Left lung (tissue), 10 donors: ENCODE results near the gene PRR5. TPM values are rescaled to one million over a fixed set of nuclear protein-coding genes. Genes with fewer than 3 reads are reported as not detected.

Experiments
- ATAC-seq: fragments of 200-7000 bp; cut with Tn5 transposase; one replicate; pipeline ENCODE4 v1.9.1; 2020; ENCODE audit warnings: moderate library complexity
- DNase-seq, 4 donors: peaks; one replicate each; pipeline ENCODE4 v3.0.0-alpha.2; 2013 to 2020
- H3K27ac ChIP-seq, 2 donors: fragments of 200-600 bp; sonication (generic) in 1 of 2; one replicate each; pipeline versions ENCODE4 v1.5.0 to v1.8.0; 2020 to 2021
- H3K27me3 ChIP-seq, 2 donors: fragments of 200-600 bp; sonication (generic) in 1 of 2; one replicate each; pipeline versions ENCODE4 v1.5.0 to v1.8.0; 2020 to 2021
- H3K36me3 ChIP-seq, 2 donors: fragments of 200-600 bp; sonication (generic) in 1 of 2; one replicate each; pipeline versions ENCODE4 v1.5.0 to v1.8.0; 2020 to 2021
- H3K4me1 ChIP-seq, 2 donors: fragments of 200-600 bp; one replicate each; pipeline ENCODE4 v1.8.0; 2021
- H3K4me3 ChIP-seq, 2 donors: fragments of 200-600 bp; sonication (generic) in 1 of 2; one replicate each; pipeline versions ENCODE4 v1.5.0 to v1.8.0; 2020 to 2021; ENCODE audit warnings: mild to moderate bottlenecking in 1 of 2
- H3K9me3 ChIP-seq, 2 donors: fragments of 200-600 bp; sonication (generic) in 1 of 2; one replicate each; pipeline versions ENCODE4 v1.5.0 to v1.8.0; 2020 to 2021
- intact Hi-C, 2 donors: fragments of 100-400 bp; cut with DNase I; formaldehyde crosslinking; loops; one replicate each; pipeline versions ENCODE4 v1.11.2 to v1.14.2; 2022
- polyA plus RNA-seq, 6 donors: library from polyadenylated mRNA; unstranded; fragments of 120-200 nt; gene quantifications; one replicate each; pipeline ENCODE4 v1.2.1, GENCODE V29; 2013; ENCODE audit not compliant: insufficient read length in 6 of 6
- total RNA-seq, 2 donors: library from RNA; stranded (reverse); fragmentation: NEBNext Ultra II Directional; extraction: Animal tissue kit (Norgen Biotek cat#: 25700); gene quantifications; one replicate each; pipeline ENCODE4 v1.2.1, GENCODE V29; 2021
- TF ChIP-seq, protein P1 (sequence below), 2 donors: fragments of 200-600 bp; sonication (generic) in 1 of 2; IDR thresholded peaks; one replicate each; pipeline versions ENCODE4 v1.5.0 to v1.8.0; 2021; ENCODE audit warnings: antibody characterized with exemption in 2 of 2
- donor health status: DM: no; HTN: yes; CAD: no.
- donor health status: DM: no; HTN: no; CAD: no.

PRR5 gene
- total and polyA plus RNA-seq, 8 donors = 7.1 to 24.6 (median 20.0) TPM

DNA sequence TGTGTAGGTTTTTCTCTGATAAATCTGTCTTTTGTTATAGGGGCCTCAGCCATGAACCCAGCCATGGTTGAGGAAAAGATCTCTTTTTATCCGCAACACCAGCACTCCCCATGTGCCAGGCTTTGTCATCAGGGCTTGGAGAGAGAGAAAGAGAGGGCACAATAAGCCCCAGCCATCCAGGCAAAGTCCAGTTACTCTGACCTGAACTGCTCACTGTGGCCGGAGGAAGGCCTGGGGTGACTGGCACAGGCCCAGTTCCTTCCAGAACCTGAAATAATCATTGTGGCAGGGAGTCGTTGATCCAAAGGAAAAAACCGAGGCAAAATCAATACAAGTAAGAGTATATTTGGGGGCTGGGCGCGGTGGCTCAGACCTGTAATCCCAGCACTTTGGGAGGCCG is 46.5 kb downstream of the PRR5 start:
- TF ChIP-seq, protein P1, sequence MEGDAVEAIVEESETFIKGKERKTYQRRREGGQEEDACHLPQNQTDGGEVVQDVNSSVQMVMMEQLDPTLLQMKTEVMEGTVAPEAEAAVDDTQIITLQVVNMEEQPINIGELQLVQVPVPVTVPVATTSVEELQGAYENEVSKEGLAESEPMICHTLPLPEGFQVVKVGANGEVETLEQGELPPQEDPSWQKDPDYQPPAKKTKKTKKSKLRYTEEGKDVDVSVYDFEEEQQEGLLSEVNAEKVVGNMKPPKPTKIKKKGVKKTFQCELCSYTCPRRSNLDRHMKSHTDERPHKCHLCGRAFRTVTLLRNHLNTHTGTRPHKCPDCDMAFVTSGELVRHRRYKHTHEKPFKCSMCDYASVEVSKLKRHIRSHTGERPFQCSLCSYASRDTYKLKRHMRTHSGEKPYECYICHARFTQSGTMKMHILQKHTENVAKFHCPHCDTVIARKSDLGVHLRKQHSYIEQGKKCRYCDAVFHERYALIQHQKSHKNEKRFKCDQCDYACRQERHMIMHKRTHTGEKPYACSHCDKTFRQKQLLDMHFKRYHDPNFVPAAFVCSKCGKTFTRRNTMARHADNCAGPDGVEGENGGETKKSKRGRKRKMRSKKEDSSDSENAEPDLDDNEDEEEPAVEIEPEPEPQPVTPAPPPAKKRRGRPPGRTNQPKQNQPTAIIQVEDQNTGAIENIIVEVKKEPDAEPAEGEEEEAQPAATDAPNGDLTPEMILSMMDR (IDR thresholded peaks at IDR 0.05) = no peak
- Histone ChIP-seq H3K9me3 (no peaks in the 10 kb centered on the region), H3K36me3 (no peaks in the 10 kb centered on the region), H3K27me3 (peaks cover 0 to 45% of the 10 kb centered on the region in 2 donors), H3K4me1 (peaks cover 0 to 5% of the 10 kb centered on the region in 2 donors), H3K27ac (no peak overlapping the region), H3K4me3 (no peak overlapping the region)
- intact Hi-C loops = no loop called here
- ATAC-seq (no peak), DNase-seq (peak in 1 of 4 donors; percentile 17)

DNA sequence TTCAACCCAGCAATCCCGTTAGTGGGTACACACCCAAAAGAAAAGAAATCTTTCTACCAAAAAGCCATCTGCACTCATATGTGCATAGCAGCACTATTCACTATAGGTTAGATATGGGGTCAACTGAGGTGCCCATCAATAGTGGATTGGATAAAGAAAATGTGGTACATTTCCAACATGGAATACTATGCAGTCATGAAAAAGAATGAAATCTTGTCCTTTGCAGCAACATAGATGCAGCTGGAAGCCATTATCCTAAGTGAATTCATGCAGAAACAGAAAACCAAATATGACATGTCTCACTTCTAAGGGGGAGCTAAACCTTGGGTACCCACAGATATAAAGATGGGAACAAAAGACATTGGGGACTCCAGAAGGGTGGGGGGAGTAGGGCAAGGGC is 48.5 kb downstream of the PRR5 start:
- TF ChIP-seq, protein P1 (IDR thresholded peaks at IDR 0.05) = no peak

DNA sequence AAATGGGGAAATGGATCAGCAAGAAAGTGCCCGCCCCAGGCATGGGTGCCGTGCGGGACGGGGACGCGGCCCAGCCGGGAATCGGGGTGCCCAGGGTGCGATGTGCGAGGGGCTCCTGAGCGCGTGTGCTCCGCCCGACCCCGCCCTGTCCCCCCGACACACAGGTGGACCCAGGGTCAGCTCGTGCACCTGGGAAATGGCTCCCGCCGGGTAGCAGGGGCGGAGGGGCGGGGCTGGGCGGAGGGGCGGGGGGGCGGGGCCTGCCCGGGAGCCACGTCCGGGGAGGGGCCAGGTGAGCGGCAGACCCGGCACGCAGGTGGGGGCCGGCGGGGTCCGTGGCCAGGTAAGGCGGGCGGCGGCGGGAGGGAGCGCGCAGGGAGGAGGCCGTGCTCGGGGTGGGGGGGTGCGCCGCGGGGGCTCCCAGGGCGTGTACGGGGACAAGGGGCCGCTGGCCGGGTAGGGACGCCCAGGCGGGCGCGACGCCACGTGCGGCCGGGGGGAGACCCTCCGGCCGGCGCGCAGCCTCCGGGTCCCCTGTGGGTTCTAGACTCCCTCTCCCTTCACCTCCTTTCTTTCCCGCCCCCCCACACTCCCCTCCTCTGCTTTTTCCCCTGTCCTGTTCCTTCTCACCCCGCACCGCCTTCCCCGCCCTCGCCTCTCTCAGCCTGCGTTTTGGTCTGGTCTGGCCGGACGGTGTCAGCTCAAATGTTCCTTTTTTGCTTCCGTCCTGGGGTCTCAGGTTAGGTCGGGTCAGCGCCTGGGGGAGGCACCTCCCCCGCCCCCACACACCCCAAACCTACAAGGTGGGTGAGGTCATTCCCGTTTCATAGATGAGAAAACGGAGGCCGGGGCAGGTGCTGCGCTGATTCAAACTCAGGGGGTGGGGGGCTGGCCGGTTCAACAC is 50.5 kb downstream of the PRR5 start, which contains the start of gene ARHGAP8:
ARHGAP8 (plus strand) TSS at position 291 of the 904 bp plus-strand sequence. CDS start 33,953 bp downstream, outside the sequence.
- H3K4me3 ChIP-seq = peak within 1 kb of the TSS; percentile 29 to 39
- peak; percentile 70 for ATAC-seq

More for the DNA sequence above, 48.5 kb downstream of the PRR5 start:
- intact Hi-C loops = no loop called here
- Histone ChIP-seq H3K27ac (no peak overlapping the region), H3K4me3 (no peak overlapping the region), H3K36me3 (no peaks in the 10 kb centered on the region), H3K27me3 (peaks cover 0 to 62% of the 10 kb centered on the region in 2 donors), H3K4me1 (peaks cover 0 to 5% of the 10 kb centered on the region in 2 donors), H3K9me3 (no peaks in the 10 kb centered on the region)
- no peak for DNase-seq
- ATAC-seq = no peak

DNA sequence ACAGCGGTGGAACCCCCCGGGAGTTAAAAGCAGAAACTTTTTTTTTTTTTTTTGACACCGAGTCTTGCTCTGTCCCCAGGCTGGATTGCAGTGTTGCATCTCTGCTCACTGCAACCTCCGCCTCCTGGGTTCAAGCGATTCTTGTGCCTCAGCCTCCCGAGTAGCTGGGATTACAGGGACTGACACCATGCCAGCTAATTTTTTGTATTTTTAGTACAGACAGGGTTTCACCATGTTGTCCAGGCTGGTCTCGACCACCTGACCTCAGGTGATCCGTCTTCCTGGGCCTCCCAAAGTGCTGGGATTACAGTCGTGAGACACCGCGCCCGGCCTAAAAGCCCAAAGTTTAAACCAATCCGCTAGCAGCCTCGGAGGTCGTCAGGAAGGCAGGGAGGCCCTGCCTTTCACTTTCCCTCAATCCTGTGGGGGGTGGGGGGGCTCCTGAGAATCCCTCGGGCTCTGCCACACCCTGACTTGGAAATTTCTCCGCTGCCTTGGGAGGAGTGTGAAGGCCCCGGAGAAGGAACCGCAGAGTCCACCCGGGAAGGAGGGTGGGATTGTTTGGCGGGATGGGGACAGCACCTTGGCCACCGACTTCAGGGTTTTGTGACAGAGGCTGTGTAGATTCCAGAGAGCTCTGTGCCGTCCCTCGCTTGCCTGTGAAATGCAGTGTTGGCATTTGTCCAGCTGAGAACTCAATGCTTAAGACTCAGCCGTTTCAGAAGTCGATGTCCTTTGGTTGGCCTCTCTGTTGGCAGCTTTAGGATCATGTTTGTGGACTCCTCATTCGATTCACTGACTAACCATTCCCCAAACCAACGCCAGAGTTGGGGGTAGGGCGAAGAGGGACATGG is 51.4 kb downstream of the PRR5 start:
- no peak overlapping the region for H3K27ac ChIP-seq
- peak in 3 of 4 donors; percentile 35 to 95 (median 91) for DNase-seq
- TF ChIP-seq, protein P1 (IDR thresholded peaks at IDR 0.05) = no peak
- no peaks in the 10 kb centered on the region for H3K36me3 ChIP-seq
- no peaks in the 10 kb centered on the region for H3K9me3 ChIP-seq
- peak overlapping the region in 1 of 2 donors; percentile 39 for H3K4me3 ChIP-seq
- ATAC-seq = peak; percentile 39
- H3K4me1 ChIP-seq = no peaks in the 10 kb centered on the region
- intact Hi-C loops = no loop called here
- H3K27me3 ChIP-seq = peaks cover 0 to 72% of the 10 kb centered on the region in 2 donors

More for the DNA sequence above, 50.5 kb downstream of the PRR5 start, which contains the start of gene ARHGAP8:
- peaks cover 0 to under 1% of the 10 kb centered on the region in 2 donors for H3K4me1 ChIP-seq
- TF ChIP-seq, protein P1 (IDR thresholded peaks at IDR 0.05) = no peak
- H3K27me3 ChIP-seq = peaks cover 0 to 64% of the 10 kb centered on the region in 2 donors
- intact Hi-C loops = no loop called here
- peak in 2 of 4 donors; percentile 54 to 81 for DNase-seq
- H3K36me3 ChIP-seq = no peaks in the 10 kb centered on the region
- H3K27ac ChIP-seq = peak within 1 kb of the TSS in 1 of 2 donors; percentile 37
- H3K9me3 ChIP-seq = no peaks in the 10 kb centered on the region
